NCI-H146 treated with DMSO at 0.1 percent for 48 hours (cell line): ENCODE results near the gene HINT1.

Source experiments
- DNase-seq: peaks from one replicate; lab custom pipeline; 2025; ENCODE audit not compliant: unreplicated experiment; lab: John Stamatoyannopoulos, UW

The HINT1 gene

DNA sequence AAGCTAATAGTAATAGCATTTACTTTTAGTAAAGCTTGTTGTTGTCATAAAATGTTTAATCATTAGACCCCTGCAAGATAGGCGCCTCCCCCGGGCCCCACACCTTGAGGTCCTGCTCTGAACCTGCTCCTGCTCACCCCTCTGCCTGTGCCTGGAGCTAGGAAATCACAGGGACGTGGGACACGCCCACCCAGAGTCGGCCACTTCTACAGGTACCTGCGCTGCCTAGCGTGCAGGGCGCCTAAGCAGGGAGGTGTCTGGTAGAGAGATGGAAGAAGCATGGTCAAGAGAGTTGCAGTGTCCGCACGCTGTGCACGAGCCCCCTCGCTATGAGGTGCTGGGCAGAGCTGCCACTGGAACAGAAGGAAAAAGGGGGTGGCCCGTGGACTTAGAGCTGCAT is 52.6 kb downstream of the HINT1 start:
- DNase-seq, result no peak

GRCh38 chr5:131110256-131110594 is 54.8 kb downstream of the HINT1 start:
- DNase-seq, result no peak

DNA sequence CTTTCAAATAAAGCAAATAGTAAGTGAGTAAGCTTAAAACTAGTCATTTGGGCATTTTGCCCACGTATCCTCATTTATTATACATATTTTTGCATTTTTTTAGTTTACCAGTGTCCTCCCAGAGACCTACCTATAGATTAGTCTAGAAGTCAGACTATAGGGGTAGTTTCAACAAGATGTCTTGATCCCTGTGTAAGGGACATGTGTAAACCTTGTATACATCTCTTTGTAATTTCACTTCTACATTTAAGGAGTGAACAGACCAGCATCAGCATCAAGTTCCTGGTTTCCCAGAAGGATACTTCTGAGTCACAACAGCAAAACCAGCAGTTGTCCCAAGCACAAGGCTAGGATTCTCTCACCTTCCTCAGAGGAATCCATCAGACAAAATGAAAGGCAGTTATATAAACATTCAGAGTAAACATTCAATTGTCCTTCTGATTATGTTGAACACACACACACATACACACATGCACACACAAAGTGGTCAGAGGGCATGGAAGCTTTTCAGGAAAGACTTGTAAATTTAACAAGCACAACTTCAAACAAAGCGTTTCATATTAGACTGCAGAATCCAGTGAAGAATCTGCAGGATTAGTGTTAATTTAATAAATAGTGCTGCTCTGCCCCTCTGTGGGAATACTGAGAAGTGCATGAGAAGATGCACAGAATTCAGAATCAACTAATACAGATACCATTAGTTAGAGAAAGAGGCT is 55.4 kb downstream of the HINT1 start:
- DNase-seq, result no peak
